ENCODE results near the gene EFNB3.

DNA sequence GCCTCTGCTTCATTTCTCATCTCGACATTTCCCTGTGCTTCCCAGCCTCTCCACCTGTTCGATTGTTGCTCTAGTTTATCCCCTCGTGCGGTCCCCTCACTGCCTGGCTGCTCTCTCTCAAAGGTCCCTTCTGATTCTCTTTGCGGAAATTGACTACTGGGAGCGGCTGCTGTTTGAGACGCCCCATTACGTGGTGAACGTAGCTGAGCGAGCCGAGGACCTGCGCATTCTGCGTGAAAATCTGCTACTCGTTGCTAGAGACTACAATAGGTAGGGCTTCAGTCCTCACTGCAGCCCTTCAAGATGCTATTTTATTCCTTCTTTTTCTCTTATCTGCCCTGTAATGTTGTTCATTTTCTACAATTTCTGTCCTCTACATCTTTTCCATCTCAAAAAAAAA, 52.0 kb downstream of the EFNB3 start:
- no peak for TF ChIP-seq CTCF (IDR thresholded peaks at IDR 0.05; ENCODE audit: insufficient read depth, low read length)
- no peak for TF ChIP-seq POLR2AphosphoS5 (IDR thresholded peaks at IDR 0.05; ENCODE audit: low read depth)
- TF ChIP-seq REST (IDR thresholded peaks at IDR 0.05; ENCODE audit: insufficient replicate concordance, low read depth) = no peak
